Measurements from ENCODE around the gene ITGB2.

Gene ITGB2

DNA sequence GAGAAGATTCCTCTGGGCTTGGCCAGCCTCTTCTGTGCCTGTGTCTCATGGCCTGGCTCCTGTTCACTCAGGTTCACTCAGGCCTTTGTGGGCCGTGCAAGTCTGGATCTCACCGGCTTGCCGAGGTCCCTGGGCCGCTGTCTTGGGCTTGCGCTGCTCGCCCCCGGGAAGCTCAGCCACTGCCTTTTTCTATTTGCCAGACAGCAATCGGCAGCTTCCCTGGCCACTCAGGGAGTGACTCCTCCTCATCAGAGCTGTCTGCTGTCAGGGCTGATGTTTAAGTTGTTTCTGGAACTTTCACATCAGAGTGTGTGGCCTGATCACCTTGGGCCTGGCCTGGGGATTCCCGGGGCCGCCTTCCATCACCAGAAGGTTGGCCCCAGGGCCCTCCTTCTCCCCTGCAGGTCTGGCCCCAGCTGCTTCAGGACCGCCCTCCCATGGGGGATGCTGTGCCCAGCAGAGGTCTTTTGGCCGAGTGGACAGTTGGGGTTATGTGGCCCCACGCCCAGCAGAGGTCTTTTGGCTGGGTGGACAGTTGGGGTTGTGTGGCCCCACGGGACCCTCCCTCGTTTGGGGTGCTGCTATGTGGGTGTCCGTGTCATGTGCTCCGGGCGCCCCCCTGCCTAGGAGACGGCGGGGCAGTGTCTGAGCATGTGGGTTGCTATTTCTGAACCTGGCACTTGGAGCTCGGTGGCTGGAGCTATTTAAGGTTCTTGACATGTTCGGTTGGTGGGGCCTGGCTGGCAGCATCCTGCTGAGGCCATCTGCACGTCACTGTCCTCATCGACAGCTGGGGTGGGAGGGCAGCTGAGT lies 31.6 kb upstream of the ITGB2 start:
- H3K4me1 Mint-ChIP-seq, result peaks cover 23% of the 10 kb centered on the region
- H3K27me3 Mint-ChIP-seq (ENCODE audit: low read depth), result no peaks in the 10 kb centered on the region
- no peaks in the 10 kb centered on the region for H3K9me3 Mint-ChIP-seq
- peak overlapping the region in 1 of 3 experiments; percentile 51 for H3K4me3 Mint-ChIP-seq
- H3K27ac Mint-ChIP-seq, result peak overlapping the region in 1 of 3 experiments; percentile 49
- TF ChIP-seq, protein P1, sequence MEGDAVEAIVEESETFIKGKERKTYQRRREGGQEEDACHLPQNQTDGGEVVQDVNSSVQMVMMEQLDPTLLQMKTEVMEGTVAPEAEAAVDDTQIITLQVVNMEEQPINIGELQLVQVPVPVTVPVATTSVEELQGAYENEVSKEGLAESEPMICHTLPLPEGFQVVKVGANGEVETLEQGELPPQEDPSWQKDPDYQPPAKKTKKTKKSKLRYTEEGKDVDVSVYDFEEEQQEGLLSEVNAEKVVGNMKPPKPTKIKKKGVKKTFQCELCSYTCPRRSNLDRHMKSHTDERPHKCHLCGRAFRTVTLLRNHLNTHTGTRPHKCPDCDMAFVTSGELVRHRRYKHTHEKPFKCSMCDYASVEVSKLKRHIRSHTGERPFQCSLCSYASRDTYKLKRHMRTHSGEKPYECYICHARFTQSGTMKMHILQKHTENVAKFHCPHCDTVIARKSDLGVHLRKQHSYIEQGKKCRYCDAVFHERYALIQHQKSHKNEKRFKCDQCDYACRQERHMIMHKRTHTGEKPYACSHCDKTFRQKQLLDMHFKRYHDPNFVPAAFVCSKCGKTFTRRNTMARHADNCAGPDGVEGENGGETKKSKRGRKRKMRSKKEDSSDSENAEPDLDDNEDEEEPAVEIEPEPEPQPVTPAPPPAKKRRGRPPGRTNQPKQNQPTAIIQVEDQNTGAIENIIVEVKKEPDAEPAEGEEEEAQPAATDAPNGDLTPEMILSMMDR (IDR thresholded peaks at IDR 0.05; ENCODE audit: unreplicated experiment in 3 of 3), result no peak
- H3K36me3 Mint-ChIP-seq (ENCODE audit: low read depth), result peaks cover 11% of the 10 kb centered on the region

- no peak overlapping the region for H3K4me3 Mint-ChIP-seq
- H3K4me1 Mint-ChIP-seq, result peaks cover 20% of the 10 kb centered on the region
- TF ChIP-seq, protein P1 (IDR thresholded peaks at IDR 0.05; ENCODE audit: unreplicated experiment in 3 of 3), result no peak
- no peaks in the 10 kb centered on the region for H3K9me3 Mint-ChIP-seq
- peaks cover 10% of the 10 kb centered on the region for H3K36me3 Mint-ChIP-seq (ENCODE audit: low read depth)
- no peaks in the 10 kb centered on the region for H3K27me3 Mint-ChIP-seq (ENCODE audit: low read depth)
- H3K27ac Mint-ChIP-seq, result no peak overlapping the region
These were observed 30.7 kb upstream of the ITGB2 start for GRCh38 chr21:44951186-44951915.

- no peaks in the 10 kb centered on the region for H3K9me3 Mint-ChIP-seq
- H3K4me1 Mint-ChIP-seq, result peaks cover 10% of the 10 kb centered on the region
- H3K36me3 Mint-ChIP-seq (ENCODE audit: low read depth), result peaks cover 2% of the 10 kb centered on the region
- H3K27me3 Mint-ChIP-seq (ENCODE audit: low read depth), result no peaks in the 10 kb centered on the region
- H3K4me3 Mint-ChIP-seq, result no peak overlapping the region
- H3K27ac Mint-ChIP-seq, result no peak overlapping the region
- TF ChIP-seq, protein P1 (IDR thresholded peaks at IDR 0.05; ENCODE audit: unreplicated experiment in 3 of 3), result no peak
These were observed 29.7 kb upstream of the ITGB2 start for GRCh38 chr21:44950351-44950750.

GRCh38 chr21:44949779-44950198 lies 29.1 kb upstream of the ITGB2 start:
- peaks cover 2% of the 10 kb centered on the region for H3K36me3 Mint-ChIP-seq (ENCODE audit: low read depth)
- TF ChIP-seq, protein P1 (IDR thresholded peaks at IDR 0.05; ENCODE audit: unreplicated experiment in 3 of 3), result peak; percentile 87 to 96 (median 93)
- no peaks in the 10 kb centered on the region for H3K27me3 Mint-ChIP-seq (ENCODE audit: low read depth)
- no peaks in the 10 kb centered on the region for H3K9me3 Mint-ChIP-seq
- H3K4me3 Mint-ChIP-seq, result no peak overlapping the region
- peaks cover 7% of the 10 kb centered on the region for H3K4me1 Mint-ChIP-seq
- no peak overlapping the region for H3K27ac Mint-ChIP-seq

DNA sequence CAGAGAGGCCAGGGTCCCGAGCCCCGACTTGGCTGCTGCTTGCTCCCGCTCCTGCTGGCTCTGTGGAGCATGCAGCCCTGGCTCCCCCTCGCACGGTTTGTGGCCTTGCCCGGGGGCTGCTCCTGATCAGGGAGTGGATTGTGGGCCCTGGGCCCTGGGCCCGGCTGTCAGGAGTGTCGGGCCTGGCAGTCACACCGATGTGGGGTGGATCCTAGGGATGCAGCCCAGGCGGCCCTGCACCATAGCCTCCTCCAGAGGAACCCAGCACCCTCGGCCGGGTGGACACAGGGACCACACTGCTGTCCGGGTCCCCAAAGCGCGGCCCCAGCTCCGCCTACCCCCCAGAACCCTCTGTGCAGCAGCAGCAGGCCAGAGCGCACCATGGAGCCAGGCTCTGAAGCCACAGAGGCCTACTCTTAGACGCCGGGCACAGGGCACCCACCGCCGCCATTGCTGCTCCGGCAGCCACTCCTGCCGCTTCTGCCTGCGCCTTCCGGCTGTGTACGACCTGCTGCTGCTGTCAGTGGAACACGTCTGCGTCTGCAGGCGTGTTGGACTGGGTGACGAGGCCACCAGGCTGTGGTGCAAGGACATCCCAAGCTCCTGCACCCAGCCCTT lies 28.6 kb upstream of the ITGB2 start:
- Mint-ChIP-seq H3K27me3 (ENCODE audit: low read depth) (no peaks in the 10 kb centered on the region), H3K9me3 (no peaks in the 10 kb centered on the region), H3K36me3 (ENCODE audit: low read depth) (peaks cover 7% of the 10 kb centered on the region), H3K4me1 (peaks cover 7% of the 10 kb centered on the region), H3K27ac (no peak overlapping the region), H3K4me3 (no peak overlapping the region)
- TF ChIP-seq, protein P1 (IDR thresholded peaks at IDR 0.05; ENCODE audit: unreplicated experiment in 3 of 3), result no peak
